ENCODE measurements around the gene RAB11FIP4. TPM values are rescaled to one million over a fixed set of nuclear protein-coding genes. Genes with fewer than 3 reads are reported as not detected.

RAB11FIP4 gene
- total and polyA plus RNA-seq, 2 of the 13 experiments (the other 11 are each of a cell fraction or from before 2014, with no cell fraction given) = 28.0 to 89.3 TPM

DNA sequence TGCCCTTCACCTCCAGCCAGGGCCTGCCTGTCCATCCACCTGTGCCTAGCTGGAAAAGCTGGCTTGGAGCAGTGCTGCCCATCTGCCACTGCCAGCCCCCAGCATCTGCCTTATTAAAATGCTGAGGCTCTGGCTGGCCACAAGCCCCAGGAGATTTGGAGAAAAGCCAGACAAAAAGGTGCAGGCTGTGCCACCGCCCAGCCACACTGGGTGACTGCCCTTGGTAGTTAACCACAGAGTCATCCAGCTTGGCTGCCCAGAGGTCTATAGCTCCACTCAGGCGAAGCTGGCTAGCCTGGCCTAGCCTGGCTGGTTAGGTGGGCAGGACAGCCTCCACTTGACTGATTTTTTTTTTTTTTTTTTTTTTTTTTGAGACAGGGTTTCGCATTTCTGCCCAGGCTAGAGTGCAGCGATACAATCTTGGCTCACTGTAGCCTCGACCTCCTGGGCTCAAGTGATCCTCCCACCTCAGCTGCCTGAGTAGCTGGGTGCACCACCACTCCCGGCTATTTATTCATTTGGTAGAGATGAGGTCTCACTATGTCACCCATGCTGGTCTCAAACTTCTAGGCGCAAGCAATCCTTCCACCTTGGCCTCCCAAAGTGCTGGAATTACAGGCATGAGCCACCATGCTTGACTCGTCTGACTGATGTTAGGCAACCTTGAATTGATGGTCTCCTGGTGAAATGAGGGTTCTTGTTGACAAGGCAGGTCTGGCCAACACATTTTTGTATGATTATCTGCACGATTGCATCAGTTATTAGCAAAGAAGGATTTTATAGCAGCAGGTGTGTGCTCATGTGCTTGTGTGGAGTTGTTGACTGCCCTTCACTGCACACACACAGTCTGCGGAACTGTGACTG is 103.8 kb downstream of the RAB11FIP4 start:
- Histone ChIP-seq H3K4me3 (replicated peaks in 1 of 3; ENCODE audit: insufficient read depth in 1 of 3, low read depth in 2 of 3, low read length in 3 of 3) (no peak overlapping the region), H3K4me2 (ENCODE audit: low read depth, low read length) (no peak overlapping the region), H3K4me1 (ENCODE audit: insufficient read depth, low read length) (peaks cover 100% of the 10 kb centered on the region), H2AFZ (ENCODE audit: low read length) (no peak overlapping the region), H4K20me1 (ENCODE audit: insufficient read depth, low read length) (no peaks in the 10 kb centered on the region; the same call in 1 of the 2 replicates), H3K9ac (ENCODE audit: insufficient read depth, low read depth, low read length) (no peak overlapping the region), H3K79me2 (ENCODE audit: insufficient read depth, low read length) (peaks cover 87% of the 10 kb centered on the region), H3K27ac (ENCODE audit: extremely low read length, insufficient read depth, low read length) (peak overlapping the region; percentile 51), H3K27me3 (ENCODE audit: control insufficient read depth in 1 of 2, insufficient read depth in 2 of 2, low read length in 2 of 2) (no peaks in the 10 kb centered on the region), H3K9me3 (ENCODE audit: low read length) (no peaks in the 10 kb centered on the region), H3K36me3 (replicated peaks in 1 of 2; ENCODE audit: control insufficient read depth in 1 of 2, insufficient read depth in 2 of 2, low read length in 2 of 2) (peaks cover 4 to 12% of the 10 kb centered on the region in 2 experiments; a peak in 2 of 5 replicates)
- ChIA-PET CTCF (ENCODE audit: low intra/inter-chr PET ratio, low total read pairs) (no interaction called here), POLR2A (no interaction called here)
- FAIRE-seq (no peak), DNase-seq (ENCODE audit: low spot score) (no peak), ATAC-seq (no peak)
- BruUV-seq (replicated peaks) = no TSS peak
- in situ Hi-C loops (cut with HindIII; ENCODE audit: extremely low pct_ligation_motif_present, low pct_unique_long_range_greater_than_20kb) = no loop called here
- WGBS (ENCODE audit: low lambda C conversion rate) = 96% methylated on average over 10 of the region's 10 CpGs
- intact Hi-C loops (cut with micrococcal nuclease; ENCODE audit: unreplicated experiment) = no loop called here
- TF ChIP-seq REL (CRISPR knock-in tag; conservative IDR thresholded peaks at IDR 0.05) (no peak), ZNF12 (CRISPR knock-in tag; IDR thresholded peaks at IDR 0.05) (no peak), ZNF230 (CRISPR knock-in tag; IDR thresholded peaks at IDR 0.05) (no peak), PLSCR1 (CRISPR knock-in tag; IDR thresholded peaks at IDR 0.05; ENCODE audit: borderline replicate concordance) (no peak), ZNF460 (CRISPR knock-in tag; IDR thresholded peaks at IDR 0.05; ENCODE audit: borderline replicate concordance) (peak; percentile 28; the same call in 1 of the 2 replicates), ZNF484 (CRISPR knock-in tag; IDR thresholded peaks at IDR 0.05; ENCODE audit: borderline replicate concordance, low read depth) (no peak), RFX3 (CRISPR knock-in tag; IDR thresholded peaks at IDR 0.05) (no peak), ZNF17 (CRISPR knock-in tag; IDR thresholded peaks at IDR 0.05) (no peak), SIN3B (IDR thresholded peaks at IDR 0.05; ENCODE audit: low read length) (no peak), PBX2 (CRISPR knock-in tag; IDR thresholded peaks at IDR 0.05) (no peak), TBX2 (CRISPR knock-in tag; IDR thresholded peaks at IDR 0.05; ENCODE audit: borderline replicate concordance) (no peak), MED13 (CRISPR knock-in tag; IDR thresholded peaks at IDR 0.05) (no peak), ZNF576 (CRISPR knock-in tag; IDR thresholded peaks at IDR 0.05) (no peak)
- TF ChIP-seq, protein P1, sequence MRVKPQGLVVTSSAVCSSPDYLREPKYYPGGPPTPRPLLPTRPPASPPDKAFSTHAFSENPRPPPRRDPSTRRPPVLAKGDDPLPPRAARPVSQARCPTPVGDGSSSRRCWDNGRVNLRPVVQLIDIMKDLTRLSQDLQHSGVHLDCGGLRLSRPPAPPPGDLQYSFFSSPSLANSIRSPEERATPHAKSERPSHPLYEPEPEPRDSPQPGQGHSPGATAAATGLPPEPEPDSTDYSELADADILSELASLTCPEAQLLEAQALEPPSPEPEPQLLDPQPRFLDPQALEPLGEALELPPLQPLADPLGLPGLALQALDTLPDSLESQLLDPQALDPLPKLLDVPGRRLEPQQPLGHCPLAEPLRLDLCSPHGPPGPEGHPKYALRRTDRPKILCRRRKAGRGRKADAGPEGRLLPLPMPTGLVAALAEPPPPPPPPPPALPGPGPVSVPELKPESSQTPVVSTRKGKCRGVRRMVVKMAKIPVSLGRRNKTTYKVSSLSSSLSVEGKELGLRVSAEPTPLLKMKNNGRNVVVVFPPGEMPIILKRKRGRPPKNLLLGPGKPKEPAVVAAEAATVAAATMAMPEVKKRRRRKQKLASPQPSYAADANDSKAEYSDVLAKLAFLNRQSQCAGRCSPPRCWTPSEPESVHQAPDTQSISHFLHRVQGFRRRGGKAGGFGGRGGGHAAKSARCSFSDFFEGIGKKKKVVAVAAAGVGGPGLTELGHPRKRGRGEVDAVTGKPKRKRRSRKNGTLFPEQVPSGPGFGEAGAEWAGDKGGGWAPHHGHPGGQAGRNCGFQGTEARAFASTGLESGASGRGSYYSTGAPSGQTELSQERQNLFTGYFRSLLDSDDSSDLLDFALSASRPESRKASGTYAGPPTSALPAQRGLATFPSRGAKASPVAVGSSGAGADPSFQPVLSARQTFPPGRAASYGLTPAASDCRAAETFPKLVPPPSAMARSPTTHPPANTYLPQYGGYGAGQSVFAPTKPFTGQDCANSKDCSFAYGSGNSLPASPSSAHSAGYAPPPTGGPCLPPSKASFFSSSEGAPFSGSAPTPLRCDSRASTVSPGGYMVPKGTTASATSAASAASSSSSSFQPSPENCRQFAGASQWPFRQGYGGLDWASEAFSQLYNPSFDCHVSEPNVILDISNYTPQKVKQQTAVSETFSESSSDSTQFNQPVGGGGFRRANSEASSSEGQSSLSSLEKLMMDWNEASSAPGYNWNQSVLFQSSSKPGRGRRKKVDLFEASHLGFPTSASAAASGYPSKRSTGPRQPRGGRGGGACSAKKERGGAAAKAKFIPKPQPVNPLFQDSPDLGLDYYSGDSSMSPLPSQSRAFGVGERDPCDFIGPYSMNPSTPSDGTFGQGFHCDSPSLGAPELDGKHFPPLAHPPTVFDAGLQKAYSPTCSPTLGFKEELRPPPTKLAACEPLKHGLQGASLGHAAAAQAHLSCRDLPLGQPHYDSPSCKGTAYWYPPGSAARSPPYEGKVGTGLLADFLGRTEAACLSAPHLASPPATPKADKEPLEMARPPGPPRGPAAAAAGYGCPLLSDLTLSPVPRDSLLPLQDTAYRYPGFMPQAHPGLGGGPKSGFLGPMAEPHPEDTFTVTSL (CRISPR knock-in tag; IDR thresholded peaks at IDR 0.05; ENCODE audit: borderline replicate concordance) = no peak
- TF ChIP-seq, protein P2, sequence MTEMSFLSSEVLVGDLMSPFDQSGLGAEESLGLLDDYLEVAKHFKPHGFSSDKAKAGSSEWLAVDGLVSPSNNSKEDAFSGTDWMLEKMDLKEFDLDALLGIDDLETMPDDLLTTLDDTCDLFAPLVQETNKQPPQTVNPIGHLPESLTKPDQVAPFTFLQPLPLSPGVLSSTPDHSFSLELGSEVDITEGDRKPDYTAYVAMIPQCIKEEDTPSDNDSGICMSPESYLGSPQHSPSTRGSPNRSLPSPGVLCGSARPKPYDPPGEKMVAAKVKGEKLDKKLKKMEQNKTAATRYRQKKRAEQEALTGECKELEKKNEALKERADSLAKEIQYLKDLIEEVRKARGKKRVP (CRISPR knock-in tag; IDR thresholded peaks at IDR 0.05) = peak in 1 of 2 experiments; percentile 45; a peak in 1 of 4 replicates

Measured in HepG2 (cell line).